Caco-2 (cell line): ENCODE measurements around the gene CRTAP. TPM values are rescaled to one million over a fixed set of nuclear protein-coding genes. Genes with fewer than 3 reads are reported as not detected.
"Not testable (repeated sequence)": the region's sequence is repeated elsewhere in the genome, so short reads cannot be mapped to it uniquely, and the experiment has no call there.

Experiments
- BruUV-seq: library from RNA; stranded (reverse); fragments of 400-500 nt; replicated peaks from 2 replicates; lab custom pipeline; 2021; lab: Mats Ljungman, UMichigan
- CTCF ChIA-PET: fragments of 300-600 bp; sonication (Branson Sonifier 250); formaldehyde crosslinking; loops from one replicate; lab custom pipeline; 2022; ENCODE audit warnings: antibody characterized with exemption; lab: Charles Lee
- POLR2A ChIA-PET: fragments of 300-600 bp; sonication (Branson Sonifier 250); formaldehyde crosslinking; loops from one replicate; lab custom pipeline; 2022; ENCODE audit warnings: antibody characterized with exemption; lab: Charles Lee
- DNase-seq, 2 experiments: peaks; one replicate each; pipeline versions ENCODE4 v3.0.0 to v3.0.0-alpha.2; 2020 to 2022
- H3K27me3 ChIP-seq: replicated peaks from 2 replicates; pipeline ENCODE4 v1.6.0; 2011; ENCODE audit warnings: low read length; ENCODE audit not compliant: control insufficient read depth, insufficient read depth
- H3K36me3 ChIP-seq: 2 replicates; pipeline ENCODE4 v1.5.1; 2011; ENCODE audit warnings: low read length; ENCODE audit not compliant: control insufficient read depth, insufficient read depth
- H3K4me1 ChIP-seq: fragments of 250-450 bp; sonication (Bioruptor Pico); 2 replicates; pipeline ENCODE4 v1.5.1; 2020; ENCODE audit warnings: mild to moderate bottlenecking
- H3K4me3 ChIP-seq: 2 replicates; pipeline ENCODE4 v1.5.1; 2011; ENCODE audit warnings: low read depth, mild to moderate bottlenecking, control low read depth, low read length
- H3K9me3 ChIP-seq: fragments of 250-450 bp; sonication (Bioruptor Pico); 2 replicates; pipeline ENCODE4 v1.5.1; 2020; ENCODE audit warnings: mild to moderate bottlenecking, moderate library complexity
- H3K27ac Mint-ChIP-seq: one replicate; pipeline ENCODE4 v1.8.0; 2022; ENCODE audit warnings: mixed read lengths; ENCODE audit not compliant: unreplicated experiment
- H3K27me3 Mint-ChIP-seq: one replicate; pipeline ENCODE4 v1.8.0; 2022; ENCODE audit warnings: mixed read lengths; ENCODE audit not compliant: insufficient read depth, unreplicated experiment
- H3K36me3 Mint-ChIP-seq: one replicate; pipeline ENCODE4 v1.8.0; 2022; ENCODE audit warnings: mild to moderate bottlenecking, mixed read lengths; ENCODE audit not compliant: insufficient read depth, unreplicated experiment
- H3K4me1 Mint-ChIP-seq: one replicate; pipeline ENCODE4 v1.8.0; 2022; ENCODE audit warnings: low read depth, mixed read lengths; ENCODE audit not compliant: unreplicated experiment
- H3K4me3 Mint-ChIP-seq: one replicate; pipeline ENCODE4 v1.8.0; 2022; ENCODE audit warnings: mild to moderate bottlenecking, moderate library complexity, mixed read lengths; ENCODE audit not compliant: unreplicated experiment
- H3K9me3 Mint-ChIP-seq: one replicate; pipeline ENCODE4 v1.8.0; 2022; ENCODE audit warnings: mixed read lengths; ENCODE audit not compliant: unreplicated experiment
- CTCF ChIP-seq, 2 experiments: fragments of 200-600 bp in 1 of 2; IDR thresholded peaks; 1 replicate in 1 of 2; 2 replicates in 1 of 2; pipeline versions ENCODE4 v1.5.1 to v1.8.0; 2011 to 2022; ENCODE audit warnings: antibody characterized with exemption in 1 of 2, control low read depth in 1 of 2, inconsistent platforms in 1 of 2, low read depth in 1 of 2, low read length in 1 of 2, mild to moderate bottlenecking in 1 of 2, moderate library complexity in 1 of 2; ENCODE audit not compliant: insufficient read depth in 1 of 2, severe bottlenecking in 1 of 2, unreplicated experiment in 1 of 2
- intact Hi-C: fragments of 100-400 bp; cut with micrococcal nuclease; formaldehyde crosslinking; loops from one replicate; pipeline ENCODE4 v1.10.0; 2022; ENCODE audit not compliant: unreplicated experiment
- total RNA-seq: library from RNA; stranded (reverse); gene quantifications from 2 replicates; pipeline ENCODE4 v1.2.3, GENCODE V29; 2022

Gene CRTAP
- total RNA-seq, 1 experiment from 2014 or later = 144 TPM

- no peak for DNase-seq
- BruUV-seq = no TSS peak
- peaks cover 61% of the 10 kb centered on the region for H3K36me3 Mint-ChIP-seq
- CTCF ChIA-PET = no interaction called here
- H3K36me3 ChIP-seq = no peaks in the 10 kb centered on the region
- no peak overlapping the region for H3K4me3 Mint-ChIP-seq
- H3K9me3 Mint-ChIP-seq = no peaks in the 10 kb centered on the region
- peaks cover 3% of the 10 kb centered on the region; the same call in 1 of the 2 replicates for H3K4me1 ChIP-seq
- no peak overlapping the region for H3K4me3 ChIP-seq
- H3K27me3 Mint-ChIP-seq = no peaks in the 10 kb centered on the region
- H3K27ac Mint-ChIP-seq = no peak overlapping the region
- TF ChIP-seq CTCF (IDR thresholded peaks at IDR 0.05; ENCODE audit: insufficient read depth in 1 of 2, low read depth in 1 of 2, low read length in 1 of 2, severe bottlenecking in 1 of 2, unreplicated experiment in 1 of 2) = no peak
- POLR2A ChIA-PET = no interaction called here
- no peaks in the 10 kb centered on the region for H3K27me3 ChIP-seq
- intact Hi-C loops = no loop called here
- no peaks in the 10 kb centered on the region for H3K9me3 ChIP-seq
- H3K4me1 Mint-ChIP-seq = peaks cover 30% of the 10 kb centered on the region
Measured at GRCh38 chr3:33077976-33078375, 35.8 kb upstream of the CRTAP start.

GRCh38 chr3:33079813-33080212 is 34.0 kb upstream of the CRTAP start:
- H3K27ac Mint-ChIP-seq, DNase-seq, H3K4me1 ChIP-seq, H3K27me3 Mint-ChIP-seq, BruUV-seq, H3K4me3 Mint-ChIP-seq, intact Hi-C loops, H3K36me3 ChIP-seq, CTCF ChIA-PET, H3K9me3 Mint-ChIP-seq, H3K4me3 ChIP-seq, POLR2A ChIA-PET, H3K27me3 ChIP-seq, H3K9me3 ChIP-seq: not testable (repeated sequence)
- peaks cover 66% of the 10 kb centered on the region for H3K36me3 Mint-ChIP-seq
- H3K4me1 Mint-ChIP-seq = peaks cover 34% of the 10 kb centered on the region

- no peaks in the 10 kb centered on the region for H3K27me3 ChIP-seq
- Mint-ChIP-seq H3K4me1 (peaks cover 19% of the 10 kb centered on the region), H3K36me3 (peaks cover 57% of the 10 kb centered on the region), H3K27me3 (no peaks in the 10 kb centered on the region), H3K9me3 (no peaks in the 10 kb centered on the region), H3K4me3 (no peak overlapping the region), H3K27ac (no peak overlapping the region)
- H3K36me3 ChIP-seq = no peaks in the 10 kb centered on the region
- no peak overlapping the region for H3K4me3 ChIP-seq
- no peaks in the 10 kb centered on the region for H3K4me1 ChIP-seq
- ChIA-PET POLR2A (no interaction called here), CTCF (no interaction called here)
- intact Hi-C loops = no loop called here
- no TSS peak for BruUV-seq
- no peak for TF ChIP-seq CTCF (IDR thresholded peaks at IDR 0.05; ENCODE audit: insufficient read depth in 1 of 2, low read depth in 1 of 2, low read length in 1 of 2, severe bottlenecking in 1 of 2, unreplicated experiment in 1 of 2)
- H3K9me3 ChIP-seq = no peaks in the 10 kb centered on the region
- no peak for DNase-seq
Measured at GRCh38 chr3:33081812-33082211, 32.0 kb upstream of the CRTAP start.

GRCh38 chr3:33083958-33084357 is 29.9 kb upstream of the CRTAP start:
- Mint-ChIP-seq H3K27me3 (no peaks in the 10 kb centered on the region), H3K4me1 (peaks cover 22% of the 10 kb centered on the region), H3K9me3 (no peaks in the 10 kb centered on the region), H3K36me3 (peaks cover 74% of the 10 kb centered on the region), H3K4me3 (no peak overlapping the region), H3K27ac (no peak overlapping the region)
- BruUV-seq = no TSS peak
- POLR2A ChIA-PET = interaction anchor here (0.6 kb wide), 1 partner anchor 575 kb away, joined by 3 read pairs; no protein-coding TSS in a partner anchor
- CTCF ChIA-PET = no interaction called here
- no peaks in the 10 kb centered on the region for H3K9me3 ChIP-seq
- H3K27me3 ChIP-seq = no peaks in the 10 kb centered on the region
- no peak for TF ChIP-seq CTCF (IDR thresholded peaks at IDR 0.05; ENCODE audit: insufficient read depth in 1 of 2, low read depth in 1 of 2, low read length in 1 of 2, severe bottlenecking in 1 of 2, unreplicated experiment in 1 of 2)
- no peaks in the 10 kb centered on the region for H3K36me3 ChIP-seq
- intact Hi-C loops = no loop called here
- DNase-seq = no peak
- H3K4me3 ChIP-seq = no peak overlapping the region
- H3K4me1 ChIP-seq = no peaks in the 10 kb centered on the region
